GM18502 (cell line): ENCODE results near the gene GPRC5C.
"Not testable (repeated sequence)": the region's sequence is repeated elsewhere in the genome, so short reads cannot be mapped to it uniquely, and the experiment has no call there.

Experiments used
- ATAC-seq: cut with Tn5 transposase; IDR thresholded peaks from one replicate; pipeline ENCODE4 v1.9.1; 2021; ENCODE audit warnings: mild to moderate bottlenecking; ENCODE audit not compliant: unreplicated experiment, poor library complexity

The GPRC5C gene

GRCh38 chr17:74404789-74405188 lies 27.1 kb upstream of the GPRC5C start:
- ATAC-seq = no peak

GRCh38 chr17:74405311-74405710 lies 26.6 kb upstream of the GPRC5C start:
- not testable (repeated sequence) for ATAC-seq

- ATAC-seq = no peak
Measured at GRCh38 chr17:74407384-74407783, 24.5 kb upstream of the GPRC5C start.

- no peak for ATAC-seq
Measured at GRCh38 chr17:74408262-74408661, 23.6 kb upstream of the GPRC5C start.

GRCh38 chr17:74408815-74409214 lies 23.1 kb upstream of the GPRC5C start:
- no peak for ATAC-seq

GRCh38 chr17:74410001-74410443 lies 21.9 kb upstream of the GPRC5C start:
- no peak for ATAC-seq

GRCh38 chr17:74412581-74412980 lies 19.3 kb upstream of the GPRC5C start:
- no peak for ATAC-seq

DNA sequence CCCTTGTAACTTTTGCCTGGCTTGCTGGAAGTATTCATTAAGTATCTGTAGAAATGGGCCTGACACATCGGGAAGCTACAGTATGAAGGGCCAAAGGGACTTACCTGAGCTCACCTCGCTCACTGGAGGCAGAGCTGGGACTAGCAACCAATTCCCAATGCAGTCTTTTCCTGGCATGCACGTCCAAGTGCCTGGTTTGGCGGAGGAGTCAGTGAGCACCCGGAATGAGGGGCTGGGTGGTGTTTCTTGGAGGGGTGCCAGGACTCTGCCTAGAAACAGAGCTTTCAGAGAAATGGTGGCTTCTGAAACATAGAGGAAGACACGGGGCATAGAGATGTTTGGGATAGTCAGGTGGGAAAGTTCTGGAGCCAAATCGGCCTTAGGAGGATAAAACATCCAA lies 18.4 kb upstream of the GPRC5C start:
- ATAC-seq = no peak

DNA sequence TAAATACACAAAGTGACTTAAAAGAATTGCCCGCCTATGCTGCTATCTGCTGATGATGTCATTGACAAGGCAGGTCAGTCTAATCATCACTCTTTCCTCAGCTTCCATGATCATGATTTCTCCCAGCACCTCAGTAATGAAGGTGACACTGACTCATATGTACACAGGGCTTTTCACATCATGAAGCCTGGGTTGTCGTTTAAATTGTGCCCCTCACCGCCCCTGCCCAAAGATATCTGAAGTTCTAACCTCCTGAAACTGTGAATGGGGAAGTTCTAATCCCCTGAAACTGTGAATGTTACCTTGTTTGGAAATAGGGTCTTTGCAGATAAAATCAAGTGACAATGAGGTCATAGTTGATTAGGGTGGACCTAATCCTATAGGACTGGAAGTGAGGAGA lies 17.4 kb upstream of the GPRC5C start:
- ATAC-seq = no peak

GRCh38 chr17:74415608-74416396 lies 16.1 kb upstream of the GPRC5C start:
- no peak for ATAC-seq

- peak; percentile 62 for ATAC-seq
Measured at GRCh38 chr17:74417178-74418045, 14.5 kb upstream of the GPRC5C start.

- ATAC-seq = no peak
Measured at GRCh38 chr17:74419928-74420411, 11.9 kb upstream of the GPRC5C start.

GRCh38 chr17:74424117-74424516 lies 7.8 kb upstream of the GPRC5C start:
- no peak for ATAC-seq

- ATAC-seq = no peak
Measured at GRCh38 chr17:74424657-74425056, 7.2 kb upstream of the GPRC5C start.

- no peak for ATAC-seq
Measured at GRCh38 chr17:74426551-74427047, 5.3 kb upstream of the GPRC5C start.

GRCh38 chr17:74427048-74427762 lies 4.7 kb upstream of the GPRC5C start:
- no peak for ATAC-seq

- no peak for ATAC-seq
Measured at GRCh38 chr17:74427763-74428153, 4.1 kb upstream of the GPRC5C start.

DNA sequence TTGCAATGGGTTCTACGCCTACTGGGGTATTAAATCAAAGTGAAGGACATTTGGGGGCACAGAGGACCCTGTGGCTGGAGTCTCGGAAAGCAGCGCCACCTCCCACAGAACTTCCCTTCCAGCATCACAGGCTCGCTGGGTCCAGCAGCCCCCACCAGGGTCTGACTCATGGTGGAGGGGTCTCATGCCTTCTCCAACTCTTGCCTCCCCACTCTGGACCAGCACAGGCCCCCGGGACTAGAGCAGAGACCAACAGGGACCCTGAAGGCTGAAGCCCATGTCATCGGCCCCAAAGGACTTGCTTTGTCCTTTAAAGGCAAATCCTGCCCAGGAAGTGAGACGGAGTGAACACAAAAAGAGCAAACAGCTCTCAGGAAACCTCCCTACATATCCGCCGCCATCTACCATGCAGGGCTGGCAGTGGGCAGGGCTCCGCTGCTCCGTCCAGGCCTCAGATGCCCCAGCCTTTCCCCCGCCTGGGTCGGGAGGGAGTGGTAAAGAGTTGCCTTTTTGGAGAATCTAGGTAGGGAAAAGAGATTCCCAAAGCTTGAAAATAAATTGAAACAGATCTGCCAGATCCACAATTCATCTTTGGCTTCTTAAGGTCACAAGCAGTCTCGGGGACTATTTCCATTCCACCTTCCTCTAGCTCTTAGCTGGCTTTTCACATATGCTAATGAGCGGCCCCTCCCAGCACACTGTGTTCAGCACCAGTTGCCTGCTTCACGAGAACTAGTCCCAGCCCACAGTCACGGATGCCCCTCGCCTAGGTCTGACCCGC lies 2.1 kb upstream of the GPRC5C start:
- peak; percentile 17 for ATAC-seq

GRCh38 chr17:74430385-74430705 lies 1.5 kb upstream of the GPRC5C start:
- ATAC-seq = no peak
